HG03575 (cell line): ENCODE data around the gene GM2A.
"Not testable (repeated sequence)": the region's sequence is repeated elsewhere in the genome, so short reads cannot be mapped to it uniquely, and the experiment has no call there.

ENCODE experiments used
- ATAC-seq: cut with Tn5 transposase; IDR thresholded peaks from one replicate; pipeline ENCODE4 v1.9.1; 2021; ENCODE audit not compliant: unreplicated experiment, insufficient number of reproducible peaks, low FRiP score; ENCODE audit errors: extremely low read depth

Gene GM2A

GRCh38 chr5:151248651-151249050 lies 4.3 kb upstream of the GM2A start:
- ATAC-seq: no peak

- no peak for ATAC-seq
These were observed 3.7 kb upstream of the GM2A start for GRCh38 chr5:151249281-151249680.

GRCh38 chr5:151250346-151251000 lies 2.5 kb upstream of the GM2A start:
- no peak for ATAC-seq

GRCh38 chr5:151251001-151251551 lies 1.9 kb upstream of the GM2A start:
- ATAC-seq: no peak

- ATAC-seq: no peak
These were observed 1.4 kb upstream of the GM2A start for GRCh38 chr5:151251621-151252020.

GRCh38 chr5:151253605-151253950 lies 593 bp downstream of the GM2A start:
- no peak for ATAC-seq

- no peak for ATAC-seq
These were observed 1.6 kb downstream of the GM2A start for GRCh38 chr5:151254556-151254955.

- ATAC-seq: not testable (repeated sequence)
These were observed 2.0 kb downstream of the GM2A start for GRCh38 chr5:151254990-151255389.

- ATAC-seq: peak; percentile 28
These were observed 2.8 kb downstream of the GM2A start for GRCh38 chr5:151255621-151256286.

- no peak for ATAC-seq
These were observed 4.8 kb downstream of the GM2A start for GRCh38 chr5:151257731-151258181.

GRCh38 chr5:151258201-151258611 lies 5.2 kb downstream of the GM2A start:
- no peak for ATAC-seq

- no peak for ATAC-seq
These were observed 5.8 kb downstream of the GM2A start for GRCh38 chr5:151258816-151259215.

GRCh38 chr5:151259931-151260330 lies 6.9 kb downstream of the GM2A start:
- ATAC-seq: no peak

- ATAC-seq: no peak
These were observed 9.5 kb downstream of the GM2A start for GRCh38 chr5:151262532-151262931.

GRCh38 chr5:151264113-151264512 lies 11.1 kb downstream of the GM2A start:
- ATAC-seq: no peak

GRCh38 chr5:151267491-151268260 lies 14.7 kb downstream of the GM2A start:
- ATAC-seq: no peak

- ATAC-seq: peak; percentile 90
These were observed 17.6 kb downstream of the GM2A start for GRCh38 chr5:151270599-151270998.

GRCh38 chr5:151271336-151271735 lies 18.4 kb downstream of the GM2A start:
- no peak for ATAC-seq

- ATAC-seq: no peak
These were observed 21.7 kb downstream of the GM2A start for GRCh38 chr5:151274666-151275065.

- ATAC-seq: no peak
These were observed 22.8 kb downstream of the GM2A start for GRCh38 chr5:151275803-151276202.
